Glutamatergic neuron (in vitro differentiated cells): ENCODE results near the gene GNE. TPM values are rescaled to one million over a fixed set of nuclear protein-coding genes. Genes with fewer than 3 reads are reported as not detected.
"Not testable (repeated sequence)": the region's sequence is repeated elsewhere in the genome, so short reads cannot be mapped to it uniquely, and the experiment has no call there.

Source experiments
- DNase-seq: peaks from one replicate; pipeline ENCODE4 v3.0.0; 2022
- H3K27ac Mint-ChIP-seq: one replicate; pipeline ENCODE4 v1.8.0; 2020; ENCODE audit warnings: mild to moderate bottlenecking, mixed read lengths, inconsistent platforms; ENCODE audit not compliant: unreplicated experiment
- H3K27me3 Mint-ChIP-seq: one replicate; pipeline ENCODE4 v1.8.0; 2020; ENCODE audit warnings: mild to moderate bottlenecking, moderate library complexity, mixed read lengths, inconsistent platforms; ENCODE audit not compliant: unreplicated experiment
- H3K36me3 Mint-ChIP-seq: one replicate; pipeline ENCODE4 v1.8.0; 2020; ENCODE audit warnings: mild to moderate bottlenecking, mixed read lengths, inconsistent platforms; ENCODE audit not compliant: unreplicated experiment
- H3K4me1 Mint-ChIP-seq: one replicate; pipeline ENCODE4 v1.8.0; 2020; ENCODE audit warnings: mild to moderate bottlenecking, low read depth, mixed read lengths, inconsistent platforms; ENCODE audit not compliant: unreplicated experiment
- H3K4me3 Mint-ChIP-seq: one replicate; pipeline ENCODE4 v1.8.0; 2020; ENCODE audit warnings: mild to moderate bottlenecking, mixed read lengths, inconsistent platforms; ENCODE audit not compliant: unreplicated experiment
- H3K9me3 Mint-ChIP-seq: one replicate; pipeline ENCODE4 v1.8.0; 2020; ENCODE audit warnings: mild to moderate bottlenecking, moderate library complexity, mixed read lengths, inconsistent platforms; ENCODE audit not compliant: unreplicated experiment
- CTCF ChIP-seq: fragments of 200-600 bp; sonication (generic); IDR thresholded peaks from one replicate; pipeline ENCODE4 v1.5.0; 2021; ENCODE audit not compliant: partially characterized antibody, unreplicated experiment
- total RNA-seq: library from RNA; stranded (reverse); fragmentation: NEBNext Ultra II Directional; extraction: Animal tissue kit (Norgen Biotek cat#: 25700); gene quantifications from one replicate; pipeline ENCODE4 v1.2.1, GENCODE V29; 2021; ENCODE audit not compliant: unreplicated experiment

Gene GNE
- total RNA-seq, 1 donor from 2014 or later, result 29.2 TPM

DNA sequence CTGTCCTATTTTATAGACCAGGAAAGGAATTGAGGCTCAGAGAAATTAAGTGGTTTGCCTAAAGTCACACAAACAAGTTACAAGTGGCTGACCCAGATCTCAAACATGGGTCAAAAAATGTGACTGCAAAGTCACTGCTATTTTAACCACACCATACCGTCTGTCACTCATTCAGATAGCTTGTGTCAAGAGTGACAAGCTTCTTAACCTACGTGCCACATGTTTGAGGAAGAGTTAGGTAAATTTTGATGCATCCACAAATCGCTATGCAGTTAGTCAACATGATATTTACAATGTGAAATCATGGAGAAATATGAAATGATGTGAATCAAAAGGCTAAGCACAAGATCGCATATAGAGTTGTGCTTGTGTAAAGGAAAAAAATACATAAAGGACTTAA is 22.7 kb upstream of the GNE start:
- H3K9me3 Mint-ChIP-seq, result no peaks in the 10 kb centered on the region
- no peak overlapping the region for H3K4me3 Mint-ChIP-seq
- no peaks in the 10 kb centered on the region for H3K36me3 Mint-ChIP-seq
- no peak for TF ChIP-seq CTCF
- no peak overlapping the region for H3K27ac Mint-ChIP-seq
- H3K27me3 Mint-ChIP-seq, result no peaks in the 10 kb centered on the region
- DNase-seq, result no peak
- no peaks in the 10 kb centered on the region for H3K4me1 Mint-ChIP-seq

- Mint-ChIP-seq H3K27ac (no peak overlapping the region), H3K27me3 (no peaks in the 10 kb centered on the region), H3K4me1 (no peaks in the 10 kb centered on the region), H3K9me3 (no peaks in the 10 kb centered on the region), H3K4me3 (no peak overlapping the region), H3K36me3 (peaks cover 4% of the 10 kb centered on the region)
- TF ChIP-seq CTCF, result no peak
- no peak for DNase-seq
Observed at GRCh38 chr9:36278243-36278642, 20.0 kb upstream of the GNE start.

DNA sequence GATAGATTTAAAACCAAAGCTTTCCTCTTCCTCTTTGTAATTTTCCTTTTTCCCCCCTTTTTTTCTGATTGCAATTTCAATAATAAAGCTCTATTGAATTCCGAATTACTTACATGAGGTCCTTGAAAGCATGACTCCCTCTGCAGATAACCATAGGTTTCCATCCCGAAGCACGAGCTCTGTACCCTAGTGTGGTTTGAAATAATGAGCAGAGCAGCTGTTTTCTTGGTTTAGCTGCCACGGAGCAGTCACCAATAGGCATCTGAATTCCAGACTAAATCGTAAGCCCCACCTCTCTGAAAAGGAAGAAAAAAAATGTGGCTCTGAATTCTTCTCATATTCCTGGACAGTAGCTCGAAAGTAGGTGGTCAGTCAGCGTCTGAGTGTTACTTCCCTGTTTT is 18.5 kb upstream of the GNE start:
- Mint-ChIP-seq H3K9me3 (no peaks in the 10 kb centered on the region), H3K4me3 (no peak overlapping the region)

GRCh38 chr9:36276254-36276653 is 18.0 kb upstream of the GNE start:
- no peak overlapping the region for H3K4me3 Mint-ChIP-seq
- no peak for TF ChIP-seq CTCF
- no peaks in the 10 kb centered on the region for H3K9me3 Mint-ChIP-seq
- no peak for DNase-seq
- no peaks in the 10 kb centered on the region for H3K27me3 Mint-ChIP-seq
- peaks cover 4% of the 10 kb centered on the region for H3K36me3 Mint-ChIP-seq
- no peak overlapping the region for H3K27ac Mint-ChIP-seq
- no peaks in the 10 kb centered on the region for H3K4me1 Mint-ChIP-seq

More for the DNA sequence above, 18.5 kb upstream of the GNE start:
- no peak for DNase-seq
- Mint-ChIP-seq H3K27me3 (no peaks in the 10 kb centered on the region), H3K4me1 (no peaks in the 10 kb centered on the region), H3K36me3 (peaks cover 4% of the 10 kb centered on the region), H3K27ac (no peak overlapping the region)
- TF ChIP-seq CTCF, result no peak

DNA sequence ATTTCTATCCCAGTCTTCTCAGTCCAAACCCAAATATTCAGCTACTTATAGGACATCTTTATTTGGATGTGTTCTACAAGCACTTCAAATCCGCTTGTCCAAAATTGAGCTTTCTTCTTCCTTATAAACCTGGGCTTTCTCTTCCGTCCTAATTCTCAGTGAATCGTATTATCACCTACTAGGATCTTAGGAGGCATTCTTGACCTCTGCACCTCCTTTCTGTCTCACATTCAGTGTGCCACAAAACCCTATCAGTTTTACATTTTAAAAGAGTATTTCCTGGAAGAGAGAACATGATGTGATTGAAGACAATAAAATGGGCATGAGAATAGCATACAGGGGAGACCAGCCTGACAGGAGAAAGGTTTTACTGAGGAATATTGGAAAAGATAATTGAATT is 16.8 kb upstream of the GNE start:
- no peaks in the 10 kb centered on the region for H3K4me1 Mint-ChIP-seq
- H3K27me3 Mint-ChIP-seq, result no peaks in the 10 kb centered on the region
- DNase-seq, result no peak
- H3K4me3 Mint-ChIP-seq, result no peak overlapping the region
- TF ChIP-seq CTCF, result no peak
- no peaks in the 10 kb centered on the region for H3K9me3 Mint-ChIP-seq
- H3K36me3 Mint-ChIP-seq, result peaks cover 4% of the 10 kb centered on the region
- no peak overlapping the region for H3K27ac Mint-ChIP-seq

DNA sequence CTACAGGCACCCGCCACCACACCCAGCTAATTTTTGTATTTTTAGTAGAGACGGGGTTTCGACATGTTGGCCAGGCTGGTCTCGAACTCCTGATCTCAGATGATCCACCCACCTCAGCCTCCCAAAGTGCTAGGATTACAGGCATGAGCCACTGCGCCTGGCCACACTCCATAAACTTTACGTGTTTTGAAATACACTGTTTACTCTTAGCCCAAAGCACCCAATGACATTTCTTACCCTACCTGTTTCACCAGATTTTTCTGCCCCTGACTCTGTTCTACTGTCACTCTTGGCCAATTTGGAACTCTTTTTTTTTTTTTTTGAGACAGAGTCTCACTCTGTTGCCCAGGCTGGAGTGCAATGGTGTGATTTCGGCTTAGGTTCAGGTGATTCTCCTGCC is 15.1 kb upstream of the GNE start:
- H3K4me1 Mint-ChIP-seq, DNase-seq, H3K9me3 Mint-ChIP-seq, H3K36me3 Mint-ChIP-seq, H3K27me3 Mint-ChIP-seq, H3K27ac Mint-ChIP-seq, H3K4me3 Mint-ChIP-seq: not testable (repeated sequence)
